Mammary epithelial cell (primary cell): Measurements from ENCODE around the gene PCDHA8.
"Not testable (repeated sequence)": the region's sequence is repeated elsewhere in the genome, so short reads cannot be mapped to it uniquely, and the experiment has no call there.

Experiments
- EZH2 ChIP-seq: IDR thresholded peaks from 2 replicates; pipeline ENCODE4 v1.6.1; 2012; ENCODE audit warnings: low read length, inconsistent platforms, borderline replicate concordance
- TF ChIP-seq, protein P1 (sequence below), 2 donors: IDR thresholded peaks in 1 of 2; conservative IDR thresholded peaks in 1 of 2; 2 replicates each; pipeline ENCODE4 v1.5.1; 2011 to 2012; ENCODE audit warnings: inconsistent platforms in 2 of 2, low read length in 2 of 2, mild to moderate bottlenecking in 2 of 2, control low read depth in 1 of 2, low read depth in 1 of 2; ENCODE audit not compliant: insufficient read depth in 1 of 2; ENCODE audit errors: extremely low read depth in 1 of 2

GRCh38 chr5:140876541-140877261 lies 35.7 kb downstream of the PCDHA8 start:
- TF ChIP-seq, protein P1, sequence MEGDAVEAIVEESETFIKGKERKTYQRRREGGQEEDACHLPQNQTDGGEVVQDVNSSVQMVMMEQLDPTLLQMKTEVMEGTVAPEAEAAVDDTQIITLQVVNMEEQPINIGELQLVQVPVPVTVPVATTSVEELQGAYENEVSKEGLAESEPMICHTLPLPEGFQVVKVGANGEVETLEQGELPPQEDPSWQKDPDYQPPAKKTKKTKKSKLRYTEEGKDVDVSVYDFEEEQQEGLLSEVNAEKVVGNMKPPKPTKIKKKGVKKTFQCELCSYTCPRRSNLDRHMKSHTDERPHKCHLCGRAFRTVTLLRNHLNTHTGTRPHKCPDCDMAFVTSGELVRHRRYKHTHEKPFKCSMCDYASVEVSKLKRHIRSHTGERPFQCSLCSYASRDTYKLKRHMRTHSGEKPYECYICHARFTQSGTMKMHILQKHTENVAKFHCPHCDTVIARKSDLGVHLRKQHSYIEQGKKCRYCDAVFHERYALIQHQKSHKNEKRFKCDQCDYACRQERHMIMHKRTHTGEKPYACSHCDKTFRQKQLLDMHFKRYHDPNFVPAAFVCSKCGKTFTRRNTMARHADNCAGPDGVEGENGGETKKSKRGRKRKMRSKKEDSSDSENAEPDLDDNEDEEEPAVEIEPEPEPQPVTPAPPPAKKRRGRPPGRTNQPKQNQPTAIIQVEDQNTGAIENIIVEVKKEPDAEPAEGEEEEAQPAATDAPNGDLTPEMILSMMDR (conservative IDR thresholded peaks at IDR 0.05 in 1 of 2, IDR thresholded peaks at IDR 0.05 in 1 of 2; ENCODE audit: extremely low read depth in 1 of 2, insufficient read depth in 1 of 2, low read depth in 1 of 2, low read length in 2 of 2) = not testable (repeated sequence)
- TF ChIP-seq EZH2 = not testable (repeated sequence)
